Stimulated activated CD4-positive, alpha-beta T cell treated with anti-CD3 and anti-CD28 coated beads, Interleukin-4, amount 100 ng/mL, for 48 hours (primary cell): Measurements from ENCODE around the gene XAB2.
"Not testable (repeated sequence)": the region's sequence is repeated elsewhere in the genome, so short reads cannot be mapped to it uniquely, and the experiment has no call there.

Source experiments
- DNase-seq, 2 donors: peaks; one replicate each; pipeline ENCODE4 v3.0.0-alpha.2; 2020; ENCODE audit warnings: low read depth in 2 of 2

XAB2 gene

DNA sequence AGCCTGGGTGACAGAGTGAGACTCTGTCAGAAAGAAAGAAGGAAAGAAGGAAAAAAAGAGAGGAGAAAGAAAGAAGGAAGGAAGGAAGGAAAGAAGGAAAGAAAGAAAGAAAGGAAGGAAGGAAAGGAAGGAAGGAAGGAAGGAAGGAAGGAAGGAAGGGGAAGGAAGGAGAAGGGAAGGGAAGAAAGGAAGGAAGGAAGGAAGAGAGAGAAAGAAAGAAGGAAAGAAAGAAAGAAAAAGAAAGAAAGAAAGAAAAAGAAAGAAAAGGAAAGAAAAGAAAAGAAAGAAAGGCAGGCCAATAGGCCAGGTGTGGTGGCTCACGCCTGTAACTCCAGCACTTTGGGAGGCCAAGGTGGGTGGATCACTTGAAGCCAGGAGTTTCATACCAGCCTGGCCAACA is 51.9 kb downstream of the XAB2 start:
- DNase-seq, result not testable (repeated sequence)

DNA sequence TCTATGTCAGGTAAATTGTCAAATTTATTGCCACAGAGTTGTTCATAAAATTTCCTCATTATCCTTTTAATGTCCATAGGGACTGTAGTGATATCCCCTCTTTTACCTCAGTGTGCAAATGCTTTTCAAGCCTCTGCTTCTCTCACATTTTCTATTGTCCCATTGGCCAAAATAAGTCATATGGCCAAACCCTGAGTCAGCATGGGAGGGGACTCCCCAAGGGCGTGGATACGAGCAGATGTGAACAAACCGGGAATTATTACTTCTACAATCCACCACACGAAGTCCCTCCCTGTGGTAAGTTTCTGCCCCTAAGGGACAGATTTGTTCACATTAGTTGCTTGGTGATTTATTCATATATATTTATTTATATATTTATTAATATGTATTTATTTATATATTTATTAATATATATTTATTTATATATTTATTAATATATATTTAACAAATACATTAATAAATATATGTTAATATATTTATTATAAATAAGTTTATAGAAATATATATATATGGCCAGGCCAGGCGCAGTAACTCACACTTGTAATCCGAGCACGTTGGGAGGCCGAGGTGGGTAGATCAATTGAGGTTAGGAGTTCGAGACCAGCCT is 53.8 kb downstream of the XAB2 start:
- no peak for DNase-seq

DNA sequence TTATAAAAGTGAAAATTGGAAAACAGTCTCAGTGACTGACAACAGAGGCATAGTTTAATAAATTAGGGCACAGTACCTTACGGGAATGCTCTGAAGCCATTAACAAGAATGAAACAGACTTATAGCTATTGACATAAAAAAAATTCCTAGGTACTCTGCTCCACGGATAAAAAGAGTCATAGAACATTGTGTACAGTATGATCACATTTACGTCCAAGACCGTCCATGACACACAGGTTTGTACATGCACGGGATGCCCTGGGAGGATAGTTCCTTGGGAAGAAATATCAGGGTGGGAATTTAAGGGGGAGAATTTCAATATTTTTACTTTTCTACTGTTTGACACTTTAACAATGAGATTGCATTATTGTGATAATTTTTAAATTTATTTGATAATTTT is 58.6 kb downstream of the XAB2 start:
- DNase-seq, result no peak
